HL-60 (cell line): ENCODE data around the gene ZNF513.

ENCODE experiments used
- DNase-seq, 2 experiments: peaks; one replicate each; pipeline ENCODE4 v3.0.0-alpha.2; 2010 to 2020; ENCODE audit warnings: low read depth in 1 of 2, low spot score in 1 of 2
- H3K27ac ChIP-seq: fragments of 250-450 bp; sonication (Bioruptor Pico); replicated peaks from 2 replicates; pipeline ENCODE4 v1.5.1; 2020; ENCODE audit warnings: mild to moderate bottlenecking, moderate library complexity
- H3K27me3 ChIP-seq: fragments of 250-450 bp; sonication (Bioruptor Pico); 2 replicates; pipeline ENCODE4 v1.5.1; 2021; ENCODE audit warnings: mild to moderate bottlenecking, moderate library complexity; ENCODE audit not compliant: insufficient read depth, poor library complexity, severe bottlenecking
- H3K4me3 ChIP-seq: replicated peaks from 2 replicates; pipeline ENCODE4 v1.5.1; 2011; ENCODE audit warnings: mild to moderate bottlenecking, control low read depth, low read length; ENCODE audit not compliant: insufficient read depth
- CTCF ChIP-seq: IDR thresholded peaks from one replicate; pipeline ENCODE4 v1.5.1; 2011; ENCODE audit warnings: low read length, control low read depth, inconsistent platforms; ENCODE audit not compliant: insufficient read depth
- GABPA ChIP-seq: IDR thresholded peaks from 2 replicates; pipeline ENCODE4 v1.6.1; 2012; ENCODE audit warnings: low read depth
- POLR2AphosphoS5 ChIP-seq: IDR thresholded peaks from 2 replicates; pipeline ENCODE4 v1.6.1; 2012; ENCODE audit warnings: low read depth
- REST ChIP-seq: IDR thresholded peaks from 2 replicates; pipeline ENCODE4 v1.6.1; 2012; ENCODE audit warnings: low read depth; ENCODE audit not compliant: insufficient replicate concordance
- SPI1 ChIP-seq: IDR thresholded peaks from 2 replicates; pipeline ENCODE4 v1.6.1; 2012; ENCODE audit warnings: low read depth, mild to moderate bottlenecking, borderline replicate concordance

ZNF513 gene

GRCh38 chr2:27416151-27416550, 35.6 kb upstream of the ZNF513 start:
- Histone ChIP-seq H3K4me3 (no peak overlapping the region), H3K27ac (no peak overlapping the region), H3K27me3 (no peaks in the 10 kb centered on the region)
- DNase-seq: no peak
- TF ChIP-seq GABPA (no peak), REST (no peak), SPI1 (no peak), POLR2AphosphoS5 (no peak), CTCF (no peak)

GRCh38 chr2:27412419-27413152, 32.1 kb upstream of the ZNF513 start:
- Histone ChIP-seq H3K27ac (no peak overlapping the region), H3K4me3 (no peak overlapping the region)

More at GRCh38 chr2:27412419-27413152, 32.1 kb upstream of the ZNF513 start:
- TF ChIP-seq CTCF: no peak
- TF ChIP-seq REST: no peak
- no peak for TF ChIP-seq SPI1
- no peak for TF ChIP-seq POLR2AphosphoS5
- TF ChIP-seq GABPA: no peak
- no peak for DNase-seq
- H3K27me3 ChIP-seq: no peaks in the 10 kb centered on the region
